IPS DF 6.9 (cell line): ENCODE results near the gene COL24A1.

Experiments
- DNase-seq: peaks from one replicate; pipeline ENCODE4 v3.0.0-alpha.2; 2013; ENCODE audit warnings: low read depth, low spot score
- H3K27ac ChIP-seq: one replicate; pipeline ENCODE4 v1.5.1; 2013; ENCODE audit warnings: low read length, control low read depth
- H3K27me3 ChIP-seq: 2 replicates; pipeline ENCODE4 v1.6.1; 2013; ENCODE audit warnings: mild to moderate bottlenecking, low read length; ENCODE audit not compliant: control insufficient read depth, insufficient read depth
- H3K36me3 ChIP-seq: 2 replicates; pipeline ENCODE4 v1.6.1; 2013; ENCODE audit warnings: low read length; ENCODE audit not compliant: control insufficient read depth, insufficient read depth
- H3K4me1 ChIP-seq: 2 replicates; pipeline ENCODE4 v1.6.1; 2013; ENCODE audit warnings: low read length; ENCODE audit not compliant: control insufficient read depth, insufficient read depth
- H3K4me3 ChIP-seq: 2 replicates; pipeline ENCODE4 v1.5.1; 2013; ENCODE audit warnings: mild to moderate bottlenecking, low read length
- H3K9me3 ChIP-seq: 2 replicates; pipeline ENCODE4 v1.6.1; 2013; ENCODE audit warnings: low read length, inconsistent platforms; ENCODE audit not compliant: control insufficient read depth, insufficient read depth
- WGBS: extraction: QIAGEN DNeasy Blood & Tissue Kit; methylation state at CpG from one replicate; pipeline ENCODE4 v1.1.7; 2013; ENCODE audit warnings: mixed read lengths, missing lambda C conversion rate; ENCODE audit not compliant: insufficient read length, insufficient coverage; 5-methylcytosine and 5-hydroxymethylcytosine counted together

Gene COL24A1

DNA sequence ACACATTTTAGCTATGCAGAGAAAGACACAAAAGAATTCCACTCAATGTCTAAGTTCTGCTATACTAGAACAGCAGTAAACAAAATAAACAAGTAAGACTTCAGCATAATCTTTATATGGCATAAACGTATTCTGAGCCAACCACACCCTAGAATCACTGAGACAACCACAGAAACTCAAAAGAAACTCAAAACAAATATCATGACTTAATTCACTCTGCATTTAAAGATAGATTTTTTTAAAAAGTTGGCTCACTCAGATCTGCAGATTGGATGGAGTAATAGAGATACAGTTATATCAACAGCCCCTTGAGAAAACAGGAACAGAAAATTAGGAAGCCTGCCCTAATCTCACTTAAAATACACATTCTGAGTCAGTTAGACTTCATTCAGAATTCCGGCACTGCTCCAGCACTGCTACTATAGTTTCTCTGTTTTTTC lies 95.0 kb downstream of the COL24A1 start:
- no peak for DNase-seq
- Histone ChIP-seq H3K27me3 (no peaks in the 10 kb centered on the region), H3K27ac (no peak overlapping the region), H3K4me3 (no peak overlapping the region), H3K4me1 (no peaks in the 10 kb centered on the region), H3K9me3 (no peaks in the 10 kb centered on the region; the same call in 1 of the 2 replicates), H3K36me3 (no peaks in the 10 kb centered on the region)
- WGBS, result no CpG with 5 or more reads among the region's 2 CpGs

DNA sequence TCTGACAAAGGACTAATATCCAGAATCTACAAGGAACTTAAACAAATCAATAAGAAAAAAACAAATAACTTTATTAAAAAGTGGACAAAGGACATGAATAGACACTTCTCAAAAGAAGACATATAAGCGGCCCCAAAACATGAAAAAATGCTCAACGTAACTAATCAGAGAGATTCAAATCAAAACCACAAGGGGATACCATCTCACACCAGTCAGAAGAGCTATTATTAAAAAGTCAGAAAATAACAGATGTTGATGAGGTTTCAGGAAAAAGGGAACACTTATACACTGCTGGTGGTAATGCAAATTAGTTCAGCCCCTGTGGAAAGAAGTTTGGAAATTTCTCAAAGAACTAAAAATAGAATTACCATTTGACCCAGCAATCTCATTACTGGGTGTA lies 102.2 kb downstream of the COL24A1 start:
- Histone ChIP-seq H3K36me3 (no peaks in the 10 kb centered on the region), H3K27me3 (no peaks in the 10 kb centered on the region), H3K4me1 (no peaks in the 10 kb centered on the region), H3K9me3 (no peaks in the 10 kb centered on the region), H3K4me3 (no peak overlapping the region), H3K27ac (no peak overlapping the region)
- WGBS, result no CpG with 5 or more reads among the region's 2 CpGs
- DNase-seq, result no peak

DNA sequence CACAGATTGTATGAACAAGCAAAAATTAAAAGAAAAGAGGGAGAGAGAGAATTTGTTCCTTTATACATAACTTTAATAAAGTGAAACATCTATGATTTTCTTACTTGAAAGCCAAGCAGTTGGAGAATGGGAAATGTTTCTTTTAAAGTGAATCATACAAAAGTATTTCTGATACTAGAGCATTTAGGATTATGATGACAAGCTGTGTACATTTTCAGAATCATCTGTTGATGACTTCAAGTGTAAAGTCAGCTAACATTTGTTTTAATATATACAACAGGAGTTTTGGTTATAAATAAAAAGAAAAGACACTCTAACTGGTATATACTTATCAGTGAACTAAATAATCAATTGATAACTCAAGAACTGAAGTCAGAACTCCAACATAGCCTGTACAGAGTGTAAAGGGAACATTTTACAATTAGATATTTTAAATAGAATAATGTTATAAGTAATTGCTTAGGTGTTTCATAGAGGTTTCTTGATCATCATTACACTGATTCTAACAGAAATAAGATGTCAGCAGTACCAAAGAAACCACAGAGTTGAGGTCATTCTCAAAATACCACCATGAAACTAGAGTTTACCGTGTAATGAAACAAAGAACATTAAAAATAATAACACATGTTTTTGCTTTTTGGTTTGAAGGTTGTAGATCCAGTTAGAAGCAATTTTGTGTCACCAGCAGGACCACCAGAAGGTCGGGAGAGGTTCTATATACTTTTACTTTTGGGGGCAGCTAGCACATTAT lies 103.4 kb downstream of the COL24A1 start:
- H3K27me3 ChIP-seq, result no peaks in the 10 kb centered on the region
- no CpG with 5 or more reads among the region's 2 CpGs for WGBS
- no peaks in the 10 kb centered on the region for H3K4me1 ChIP-seq
- no peaks in the 10 kb centered on the region for H3K36me3 ChIP-seq
- DNase-seq, result no peak
- no peaks in the 10 kb centered on the region for H3K9me3 ChIP-seq
- H3K4me3 ChIP-seq, result no peak overlapping the region
- H3K27ac ChIP-seq, result no peak overlapping the region

DNA sequence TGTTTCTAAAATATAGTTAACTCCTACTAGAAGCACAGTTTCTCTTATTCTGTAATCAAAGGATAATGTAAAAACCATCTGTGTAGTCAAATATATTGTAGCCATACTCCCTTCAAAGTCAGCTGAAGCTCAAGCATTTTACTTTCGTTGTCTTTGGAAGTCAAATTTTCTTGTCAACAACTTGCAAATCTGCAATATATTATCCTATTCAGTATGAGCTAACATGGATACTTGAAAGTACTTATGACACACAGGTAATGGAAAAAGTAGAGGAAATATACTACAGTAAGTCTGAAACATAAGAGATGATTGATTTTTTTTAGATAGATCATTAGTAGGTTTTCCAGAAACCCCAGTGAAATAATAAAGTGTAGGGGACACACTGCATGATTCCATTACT lies 121.5 kb downstream of the COL24A1 start:
- WGBS, result no CpG with 5 or more reads among the region's 1 CpG
- H3K27me3 ChIP-seq, result no peaks in the 10 kb centered on the region
- no peak overlapping the region for H3K4me3 ChIP-seq
- no peaks in the 10 kb centered on the region for H3K4me1 ChIP-seq
- DNase-seq, result no peak
- H3K9me3 ChIP-seq, result no peaks in the 10 kb centered on the region
- H3K27ac ChIP-seq, result no peak overlapping the region
- no peaks in the 10 kb centered on the region for H3K36me3 ChIP-seq

DNA sequence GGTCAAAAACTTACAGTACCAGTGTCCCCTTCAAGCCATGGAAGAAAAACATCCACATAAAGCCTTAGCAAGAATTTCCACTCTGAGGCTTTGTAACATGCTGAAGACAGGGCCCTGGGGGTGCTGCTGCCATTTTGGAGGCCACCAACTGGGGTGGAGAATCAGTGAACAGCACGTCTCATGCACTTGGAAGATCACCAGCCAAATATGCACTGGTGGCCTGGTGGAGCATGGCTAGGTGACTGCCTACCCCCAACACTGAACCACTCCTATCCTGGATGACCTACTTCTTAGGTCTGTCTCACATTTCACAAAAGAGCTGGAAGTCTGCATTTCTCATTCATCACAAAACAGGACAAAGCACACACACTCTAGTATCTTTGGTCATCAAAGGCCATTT lies 126.4 kb downstream of the COL24A1 start:
- Histone ChIP-seq H3K9me3 (no peaks in the 10 kb centered on the region), H3K4me1 (no peaks in the 10 kb centered on the region), H3K4me3 (no peak overlapping the region), H3K36me3 (no peaks in the 10 kb centered on the region), H3K27me3 (no peaks in the 10 kb centered on the region), H3K27ac (no peak overlapping the region)
- no CpG with 5 or more reads among the region's 1 CpG for WGBS
- no peak for DNase-seq

DNA sequence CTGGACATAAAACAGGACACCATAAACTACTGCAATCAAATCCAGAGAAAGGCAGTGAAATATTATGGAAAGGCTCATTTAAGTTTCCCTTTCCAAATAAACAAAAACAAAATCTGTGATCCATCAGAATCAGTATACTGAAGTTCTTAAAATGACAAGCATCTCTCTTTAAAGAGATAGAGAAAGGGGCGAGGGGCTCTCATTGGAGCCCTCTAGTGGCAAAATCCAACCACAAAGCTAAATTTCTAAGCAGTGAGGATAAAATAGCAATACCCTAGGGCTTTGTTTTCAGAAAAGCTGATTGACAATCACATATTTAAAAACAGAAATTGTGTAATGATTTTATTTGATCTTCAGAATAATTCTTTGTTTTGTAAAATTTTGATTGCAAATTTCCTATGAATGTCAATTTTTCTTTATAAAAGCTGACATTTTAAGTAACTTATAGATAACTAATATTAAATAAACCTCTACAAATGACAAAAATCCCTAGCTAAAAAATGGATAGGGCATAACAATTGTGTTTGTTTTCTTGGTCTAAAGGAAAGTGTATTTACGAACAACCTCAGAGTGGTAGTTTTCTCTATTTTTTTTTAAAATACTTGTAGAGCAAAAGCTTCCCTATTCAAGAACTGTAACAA lies 138.2 kb downstream of the COL24A1 start:
- no CpG with 5 or more reads among the region's 2 CpGs for WGBS
- H3K4me3 ChIP-seq, result no peak overlapping the region
- H3K9me3 ChIP-seq, result no peaks in the 10 kb centered on the region
- H3K4me1 ChIP-seq, result no peaks in the 10 kb centered on the region
- H3K27ac ChIP-seq, result no peak overlapping the region
- no peaks in the 10 kb centered on the region for H3K36me3 ChIP-seq
- no peaks in the 10 kb centered on the region for H3K27me3 ChIP-seq
- DNase-seq, result peak; percentile 11

DNA sequence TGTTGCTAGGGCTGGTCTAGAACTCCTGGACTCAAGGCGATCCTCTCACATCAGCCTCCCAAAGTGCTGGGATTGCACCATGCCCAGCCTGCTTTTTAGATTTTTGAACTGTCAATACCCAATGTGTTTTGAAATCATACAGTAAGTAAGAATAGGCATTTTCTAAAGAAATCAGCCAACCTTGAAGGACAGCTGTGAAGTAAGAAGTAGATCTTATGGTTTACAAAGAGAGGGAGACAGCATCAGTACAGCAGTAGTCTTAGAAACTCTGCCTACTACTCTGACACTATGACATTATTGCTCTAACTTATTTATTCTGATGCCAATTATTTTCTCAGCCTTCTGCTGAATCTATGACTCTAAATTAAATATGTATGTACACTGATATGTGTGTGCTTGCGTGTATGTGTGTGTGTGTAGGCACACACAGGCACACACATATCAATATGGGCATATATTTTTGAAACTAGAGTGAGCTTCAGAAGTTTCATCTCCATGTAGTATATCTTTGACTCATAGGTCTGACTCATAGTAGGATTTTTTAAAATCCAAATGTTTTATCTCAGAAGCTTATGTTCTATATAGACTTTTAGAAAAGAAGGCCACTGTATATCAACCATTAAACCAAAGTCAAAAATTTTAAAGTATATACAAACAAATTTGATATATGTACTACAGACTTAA lies 140.4 kb downstream of the COL24A1 start:
- Histone ChIP-seq H3K27me3 (no peaks in the 10 kb centered on the region), H3K4me1 (no peaks in the 10 kb centered on the region), H3K9me3 (no peaks in the 10 kb centered on the region), H3K4me3 (no peak overlapping the region), H3K27ac (no peak overlapping the region), H3K36me3 (no peaks in the 10 kb centered on the region)
- no peak for DNase-seq
- WGBS, result no CpG with 5 or more reads among the region's 2 CpGs

DNA sequence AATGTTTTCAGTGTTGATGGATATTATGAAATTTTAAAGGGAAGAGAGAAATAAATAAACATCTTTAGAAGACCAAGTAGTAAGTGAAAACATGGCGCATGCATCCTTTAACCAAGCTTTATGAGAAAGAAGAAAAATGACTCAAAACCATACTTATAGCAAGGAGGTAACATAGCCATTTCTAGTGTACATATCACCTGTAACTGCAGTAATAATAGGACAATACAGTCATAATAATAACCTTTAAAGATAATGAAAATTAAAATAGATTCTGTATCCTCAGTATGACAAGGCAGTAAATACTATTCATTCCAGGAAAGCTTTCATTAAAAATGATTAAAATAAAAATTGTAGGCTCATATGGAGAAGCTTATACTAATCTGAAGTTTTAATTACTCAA lies 141.2 kb downstream of the COL24A1 start:
- H3K27me3 ChIP-seq, result no peaks in the 10 kb centered on the region
- H3K4me3 ChIP-seq, result no peak overlapping the region
- no peaks in the 10 kb centered on the region for H3K36me3 ChIP-seq
- no peaks in the 10 kb centered on the region for H3K9me3 ChIP-seq
- H3K4me1 ChIP-seq, result no peaks in the 10 kb centered on the region
- no peak for DNase-seq
- no CpG with 5 or more reads among the region's 1 CpG for WGBS
- H3K27ac ChIP-seq, result no peak overlapping the region

DNA sequence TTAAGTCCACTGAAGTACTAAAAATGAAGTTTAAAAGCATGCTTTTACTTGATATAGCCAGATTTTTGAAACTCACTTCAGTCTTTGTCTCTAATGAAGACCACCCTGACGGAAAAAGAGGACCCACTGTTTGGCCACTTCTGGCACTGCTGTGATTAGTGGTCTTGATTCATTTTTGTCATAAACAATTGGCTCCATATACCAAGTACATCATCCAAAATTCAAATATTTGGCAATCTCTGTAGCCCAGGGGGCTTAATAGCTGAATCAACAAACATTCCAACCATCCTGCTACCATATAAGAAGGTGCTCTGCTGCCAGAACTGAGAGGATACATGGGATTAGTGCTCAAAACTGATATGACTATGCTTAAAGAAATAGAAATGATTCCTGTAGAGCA lies 156.0 kb downstream of the COL24A1 start:
- Histone ChIP-seq H3K36me3 (no peaks in the 10 kb centered on the region), H3K27me3 (no peaks in the 10 kb centered on the region), H3K9me3 (no peaks in the 10 kb centered on the region), H3K27ac (no peak overlapping the region), H3K4me3 (no peak overlapping the region), H3K4me1 (no peaks in the 10 kb centered on the region)
- DNase-seq, result no peak
- no CpG with 5 or more reads among the region's 1 CpG for WGBS

DNA sequence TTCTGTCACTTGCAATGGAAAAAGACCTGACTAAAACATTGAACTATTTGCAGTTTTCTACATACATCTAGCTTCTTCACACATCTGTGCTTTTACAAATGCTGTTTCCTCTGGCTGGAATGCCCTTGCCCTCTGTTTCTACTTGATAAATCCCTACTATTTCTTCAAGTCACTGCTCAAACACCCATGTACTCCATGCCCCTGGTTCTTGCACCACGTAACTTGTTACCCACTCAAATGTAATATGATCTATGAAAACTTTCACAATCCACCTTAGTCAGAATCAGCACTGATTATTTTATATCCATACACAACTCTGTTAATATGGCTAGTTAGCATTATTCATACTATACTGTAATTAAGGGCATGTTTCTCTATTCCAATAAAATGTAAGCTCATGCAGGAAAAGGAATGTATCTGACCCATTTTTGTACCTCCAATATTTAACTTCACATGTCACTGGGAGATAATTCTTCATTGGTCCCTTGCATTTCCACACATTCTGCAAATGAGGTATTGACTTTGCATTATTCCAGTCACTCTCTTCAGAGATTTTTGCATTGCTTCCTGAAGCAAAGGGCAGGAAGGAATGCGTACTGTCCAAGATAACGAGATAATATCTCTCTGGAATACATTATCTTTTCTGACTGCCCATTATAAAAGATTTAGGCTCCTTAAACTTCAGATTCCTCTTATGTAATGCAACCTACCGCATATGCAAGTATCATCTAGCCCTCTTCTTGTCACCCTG lies 158.3 kb downstream of the COL24A1 start:
- Histone ChIP-seq H3K9me3 (no peaks in the 10 kb centered on the region), H3K4me1 (no peaks in the 10 kb centered on the region), H3K36me3 (no peaks in the 10 kb centered on the region), H3K27me3 (no peaks in the 10 kb centered on the region), H3K4me3 (no peak overlapping the region), H3K27ac (no peak overlapping the region)
- DNase-seq, result no peak
- no CpG with 5 or more reads among the region's 4 CpGs for WGBS
